SK-N-SH (cell line): Measurements from ENCODE around the gene OGFOD1. TPM values are rescaled to one million over a fixed set of nuclear protein-coding genes. Genes with fewer than 3 reads are reported as not detected.

Source experiments
- CTCF ChIA-PET: fragments of 300-600, 350-600 bp; formaldehyde crosslinking; extraction: SDS; loops from one replicate; lab custom pipeline; 2021; lab: Yijun Ruan, JAX
- POLR2A ChIA-PET: fragments of 350-600 bp; sonication (Branson Sonifier 250); formaldehyde crosslinking; extraction: SDS; loops from one replicate; lab custom pipeline; 2020; ENCODE audit warnings: antibody characterized with exemption, inconsistent platforms; lab: Yijun Ruan, JAX
- DNase-seq: peaks from one replicate; pipeline ENCODE4 v3.0.0; 2012
- H2AFZ ChIP-seq: fragments of 200-600 bp; sonication (generic); 2 replicates; pipeline ENCODE4 v1.8.1; 2016; ENCODE audit warnings: antibody characterized with exemption, mild to moderate bottlenecking, low read depth
- H3F3A ChIP-seq: fragments of 200-600 bp; sonication (generic); replicated peaks from 2 replicates; pipeline ENCODE3; 2016; ENCODE audit warnings: antibody characterized with exemption, mild to moderate bottlenecking; ENCODE audit not compliant: insufficient read depth
- H3K27ac ChIP-seq, 2 experiments: fragments of 200-500 bp in 1 of 2; fragments of 200-600 bp in 1 of 2; sonication (Bioruptor generic) in 1 of 2; sonication (generic), shearing (Covaris generic) in 1 of 2; 2 replicates each; pipeline versions ENCODE4 v1.5.1 to v1.6.1; 2014 to 2016; ENCODE audit warnings: low read depth in 2 of 2, inconsistent platforms in 1 of 2, low read length in 1 of 2, mild to moderate bottlenecking in 1 of 2, mixed read lengths in 1 of 2
- H3K27me3 ChIP-seq: fragments of 200-600 bp; sonication (generic), shearing (Covaris generic); 2 replicates; pipeline ENCODE4 v1.6.1; 2016; ENCODE audit warnings: mixed run types; ENCODE audit not compliant: insufficient read depth
- H3K36me3 ChIP-seq, 2 experiments: fragments of 200-500 bp in 1 of 2; fragments of 200-600 bp in 1 of 2; sonication (Bioruptor generic) in 1 of 2; sonication (generic) in 1 of 2; replicated peaks in 1 of 2; 2 replicates each; pipeline versions ENCODE3 to v1.5.1; 2014 to 2016; ENCODE audit warnings: low read length in 1 of 2, mild to moderate bottlenecking in 1 of 2; ENCODE audit not compliant: insufficient read depth in 2 of 2, control insufficient read depth in 1 of 2
- H3K4me1 ChIP-seq, 2 experiments: fragments of 200-500 bp in 1 of 2; fragments of 200-600 bp in 1 of 2; sonication (Bioruptor generic) in 1 of 2; sonication (generic), shearing (Covaris generic) in 1 of 2; 2 replicates each; pipeline versions ENCODE4 v1.5.1 to v1.6.1; 2014 to 2016; ENCODE audit warnings: low read depth in 1 of 2, low read length in 1 of 2, mixed run types in 1 of 2; ENCODE audit not compliant: insufficient read depth in 2 of 2, control insufficient read depth in 1 of 2
- H3K4me2 ChIP-seq: fragments of 200-600 bp; sonication (generic), shearing (Covaris generic); 2 replicates; pipeline ENCODE4 v1.6.1; 2017; ENCODE audit warnings: mixed run types
- H3K4me3 ChIP-seq, 2 experiments: fragments of 200-500 bp in 1 of 2; fragments of 200-600 bp in 1 of 2; sonication (Bioruptor generic) in 1 of 2; sonication (generic), shearing (Covaris generic) in 1 of 2; 2 replicates each; pipeline versions ENCODE4 v1.5.1 to v1.8.1; 2014 to 2016; ENCODE audit warnings: low read depth in 2 of 2, inconsistent platforms in 1 of 2, low read length in 1 of 2, mild to moderate bottlenecking in 1 of 2, mixed read lengths in 1 of 2, moderate library complexity in 1 of 2
- H3K79me2 ChIP-seq: fragments of 200-600 bp; sonication (generic); 2 replicates; pipeline ENCODE4 v1.8.1; 2017; ENCODE audit warnings: mild to moderate bottlenecking; ENCODE audit not compliant: insufficient read depth
- H3K9ac ChIP-seq: fragments of 200-600 bp; sonication (generic); 2 replicates; pipeline ENCODE4 v1.6.1; 2017; ENCODE audit warnings: mixed run types
- H3K9me2 ChIP-seq: fragments of 200-600 bp; sonication (generic); 2 replicates; pipeline ENCODE4 v1.6.1; 2017; ENCODE audit warnings: mixed run types
- H3K9me3 ChIP-seq: fragments of 200-600 bp; sonication (generic); 2 replicates; pipeline ENCODE4 v1.6.1; 2017; ENCODE audit warnings: mixed run types, mild to moderate bottlenecking, moderate library complexity
- H4K20me1 ChIP-seq: fragments of 200-600 bp; sonication (generic); 2 replicates; pipeline ENCODE4 v1.6.1; 2017; ENCODE audit warnings: mild to moderate bottlenecking, mixed run types; ENCODE audit not compliant: insufficient read depth
- CTCF ChIP-seq: fragments of 200-600 bp; sonication (generic); IDR thresholded peaks from 2 replicates; pipeline ENCODE4 v1.6.1; 2017; ENCODE audit warnings: antibody characterized with exemption, mild to moderate bottlenecking, moderate library complexity
- EZH2phosphoT487 ChIP-seq: fragments of 200-600 bp; sonication (generic); IDR thresholded peaks from 2 replicates; pipeline ENCODE4 v1.6.1; 2017; ENCODE audit warnings: low read depth, mixed run types, mild to moderate bottlenecking, antibody characterized with exemption, moderate library complexity, borderline replicate concordance
- FOSL2 ChIP-seq: IDR thresholded peaks from 2 replicates; pipeline ENCODE4 v1.4.0; 2012; ENCODE audit warnings: low read depth, mild to moderate bottlenecking, moderate library complexity, borderline replicate concordance
- FOXJ3 ChIP-seq: sonication (generic); formaldehyde crosslinking; IDR thresholded peaks from 2 replicates; pipeline ENCODE4 v1.5.1; 2020; ENCODE audit warnings: mild to moderate bottlenecking, missing genetic modification reagents
- GATA2 ChIP-seq: sonication (generic); formaldehyde crosslinking; IDR thresholded peaks from 2 replicates; pipeline ENCODE4 v1.5.0; 2020; ENCODE audit warnings: mild to moderate bottlenecking, missing genetic modification reagents
- JUND ChIP-seq: IDR thresholded peaks from 2 replicates; pipeline ENCODE4 v1.4.0; 2012
- MAX ChIP-seq: IDR thresholded peaks from 2 replicates; pipeline ENCODE4 v1.4.0; 2012; ENCODE audit warnings: low read depth
- MEF2A ChIP-seq: IDR thresholded peaks from 2 replicates; pipeline ENCODE4 v1.4.0; 2012; ENCODE audit warnings: low read depth, borderline replicate concordance
- MXI1 ChIP-seq: IDR thresholded peaks from 2 replicates; pipeline ENCODE4 v1.6.1; 2012; ENCODE audit warnings: mild to moderate bottlenecking, low read depth, low read length, improper control_type of control experiment
- NFIC ChIP-seq: IDR thresholded peaks from 2 replicates; pipeline ENCODE4 v1.4.0; 2012; ENCODE audit warnings: borderline replicate concordance
- NRF1 ChIP-seq: IDR thresholded peaks from 2 replicates; pipeline ENCODE4 v1.6.1; 2012; ENCODE audit warnings: low read depth, mild to moderate bottlenecking, low read length
- PBX3 ChIP-seq: IDR thresholded peaks from 2 replicates; pipeline ENCODE4; 2012
- RAD21 ChIP-seq: IDR thresholded peaks from 2 replicates; pipeline ENCODE4 v1.6.1; 2012; ENCODE audit warnings: mild to moderate bottlenecking, low read length
- RCOR1 ChIP-seq: fragments of 150-350 bp; IDR thresholded peaks from 2 replicates; pipeline ENCODE4 v1.6.1; 2017; ENCODE audit warnings: antibody characterized with exemption, low read length
- REST ChIP-seq: IDR thresholded peaks from 2 replicates; pipeline ENCODE4 v1.6.1; 2012; ENCODE audit warnings: mild to moderate bottlenecking, low read depth, low read length, moderate library complexity
- RXRA ChIP-seq: IDR thresholded peaks from 2 replicates; pipeline ENCODE4 v1.4.0; 2012; ENCODE audit warnings: low read depth, mild to moderate bottlenecking, borderline replicate concordance
- SIN3A ChIP-seq: IDR thresholded peaks from 2 replicates; pipeline ENCODE4 v1.6.1; 2012; ENCODE audit warnings: low read depth, mild to moderate bottlenecking, low read length, moderate library complexity, borderline replicate concordance
- SMC3 ChIP-seq: IDR thresholded peaks from 2 replicates; pipeline ENCODE4 v1.6.1; 2012; ENCODE audit warnings: low read depth, low read length, improper control_type of control experiment
- TCF12 ChIP-seq: IDR thresholded peaks from 2 replicates; pipeline ENCODE4 v1.4.0; 2012
- TEAD4 ChIP-seq: IDR thresholded peaks from 2 replicates; pipeline ENCODE4 v1.4.0; 2012; ENCODE audit warnings: mild to moderate bottlenecking, borderline replicate concordance; ENCODE audit not compliant: insufficient read depth
- USF1 ChIP-seq: IDR thresholded peaks from 2 replicates; pipeline ENCODE4 v1.4.0; 2012; ENCODE audit warnings: low read depth, borderline replicate concordance
- USF2 ChIP-seq: fragments of 150-350 bp; IDR thresholded peaks from 2 replicates; pipeline ENCODE4 v1.6.1; 2017; ENCODE audit warnings: antibody characterized with exemption, low read length, low read depth, borderline replicate concordance
- WGBS: methylation state at CpG from one replicate; pipeline ENCODE4 v1.1.6; 2017; ENCODE audit warnings: low lambda C conversion rate; 5-methylcytosine and 5-hydroxymethylcytosine counted together
- polyA plus RNA-seq, 3 experiments: library from polyadenylated mRNA; depleted of rRNA; stranded (reverse); fragments of >200 nt; gene quantifications; 2 replicates each; pipeline ENCODE4 v1.2.3, GENCODE V29; 2012

Gene OGFOD1
- polyA plus RNA-seq, 1 of the 3 experiments (the other 2 are of a cell fraction) = 35.6 TPM

- TF ChIP-seq SIN3A (no peak), MXI1 (no peak), CTCF (no peak), NFIC (no peak), RXRA (no peak), MEF2A (no peak), PBX3 (no peak), FOSL2 (no peak), REST (no peak)
Measured at GRCh38 chr16:56411123-56411522, 40.2 kb upstream of the OGFOD1 start (continued).

- ChIA-PET CTCF (no interaction called here), POLR2A (no interaction called here)
- TF ChIP-seq RXRA = no peak
- TF ChIP-seq SMC3 = no peak
- TF ChIP-seq NRF1 = no peak
- TF ChIP-seq MEF2A = no peak
- TF ChIP-seq FOXJ3 (CRISPR knock-in tag) = no peak
- TF ChIP-seq JUND = no peak
- TF ChIP-seq RAD21 = no peak
- TF ChIP-seq USF2 = no peak
- no peak for TF ChIP-seq GATA2 (CRISPR knock-in tag)
- TF ChIP-seq TEAD4 = no peak
- no peak for TF ChIP-seq USF1
- TF ChIP-seq TCF12 = no peak
- TF ChIP-seq RCOR1 = no peak
- TF ChIP-seq EZH2phosphoT487 = no peak
- no peak for TF ChIP-seq MAX
- Histone ChIP-seq H3K4me1 (peaks cover 0 to 7% of the 10 kb centered on the region in 2 experiments; a peak in 1 of 4 replicates), H3K4me2 (no peak overlapping the region), H3K79me2 (peaks cover 62% of the 10 kb centered on the region), H3K4me3 (no peak overlapping the region), H3K9me3 (no peaks in the 10 kb centered on the region), H3K9me2 (no peaks in the 10 kb centered on the region), H3K9ac (no peak overlapping the region), H3K27ac (no peak overlapping the region), H3K27me3 (no peaks in the 10 kb centered on the region), H3K36me3 (peaks cover 28 to 56% of the 10 kb centered on the region in 2 experiments), H4K20me1 (peaks cover 21% of the 10 kb centered on the region), H2AFZ (no peak overlapping the region), H3F3A (no peaks in the 10 kb centered on the region)
- no peak for DNase-seq
- 91% methylated on average over 2 of the region's 2 CpGs for WGBS
Measured at GRCh38 chr16:56411624-56412023, 39.7 kb upstream of the OGFOD1 start.
